ENCODE data around the gene TSSC4.

Gene TSSC4

DNA sequence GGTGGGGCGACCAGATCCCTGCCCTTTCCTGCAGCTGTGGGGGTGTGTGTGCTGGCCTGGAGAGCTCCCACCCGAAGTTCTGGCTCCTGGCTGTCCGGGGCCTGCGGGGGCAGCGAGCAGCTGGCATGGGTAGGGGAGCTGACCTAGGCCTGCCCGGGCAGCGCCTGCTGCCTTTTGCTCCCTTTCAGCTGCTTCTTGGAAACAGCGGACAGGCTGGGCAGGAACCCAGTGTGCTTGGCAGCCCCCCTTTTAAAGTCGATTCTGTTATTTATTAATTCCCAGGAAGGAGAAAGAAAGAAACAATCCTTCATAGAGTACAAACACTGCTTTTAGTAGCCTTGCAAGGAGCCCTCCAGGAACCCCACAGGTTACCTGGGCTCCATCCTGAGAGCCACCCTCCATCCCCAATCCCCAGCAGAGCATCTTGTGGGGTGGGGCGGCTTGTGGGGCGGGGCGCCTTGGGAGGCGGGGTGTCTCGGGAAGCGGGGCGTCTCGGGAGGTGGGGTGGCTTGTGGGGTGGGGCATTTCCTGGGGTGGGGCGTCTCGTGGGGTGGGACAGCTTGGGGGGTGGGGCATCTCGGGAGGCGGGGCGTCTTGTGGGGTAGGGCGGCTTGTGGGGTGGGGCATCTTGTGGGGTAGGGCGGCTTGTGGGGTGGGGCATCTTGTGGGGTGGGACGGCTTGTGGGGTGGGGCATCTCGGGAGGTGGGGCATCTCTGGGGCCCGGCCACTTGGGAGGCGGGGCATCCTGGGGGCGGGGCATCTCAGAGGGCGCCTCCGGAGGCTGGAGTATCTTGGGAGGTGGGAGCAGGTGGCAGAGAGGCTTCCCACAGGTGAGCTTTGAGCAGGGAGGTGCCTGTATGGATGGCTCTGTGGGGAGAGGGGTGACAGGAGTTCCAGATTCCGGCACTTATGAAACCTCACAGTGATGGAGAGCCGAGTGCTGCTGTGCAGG is 16.4 kb upstream of the TSSC4 start:
- H3K27ac ChIP-seq, result peak overlapping the region; percentile 94; the same call in 1 of the 2 replicates
- TF ChIP-seq, protein P1, sequence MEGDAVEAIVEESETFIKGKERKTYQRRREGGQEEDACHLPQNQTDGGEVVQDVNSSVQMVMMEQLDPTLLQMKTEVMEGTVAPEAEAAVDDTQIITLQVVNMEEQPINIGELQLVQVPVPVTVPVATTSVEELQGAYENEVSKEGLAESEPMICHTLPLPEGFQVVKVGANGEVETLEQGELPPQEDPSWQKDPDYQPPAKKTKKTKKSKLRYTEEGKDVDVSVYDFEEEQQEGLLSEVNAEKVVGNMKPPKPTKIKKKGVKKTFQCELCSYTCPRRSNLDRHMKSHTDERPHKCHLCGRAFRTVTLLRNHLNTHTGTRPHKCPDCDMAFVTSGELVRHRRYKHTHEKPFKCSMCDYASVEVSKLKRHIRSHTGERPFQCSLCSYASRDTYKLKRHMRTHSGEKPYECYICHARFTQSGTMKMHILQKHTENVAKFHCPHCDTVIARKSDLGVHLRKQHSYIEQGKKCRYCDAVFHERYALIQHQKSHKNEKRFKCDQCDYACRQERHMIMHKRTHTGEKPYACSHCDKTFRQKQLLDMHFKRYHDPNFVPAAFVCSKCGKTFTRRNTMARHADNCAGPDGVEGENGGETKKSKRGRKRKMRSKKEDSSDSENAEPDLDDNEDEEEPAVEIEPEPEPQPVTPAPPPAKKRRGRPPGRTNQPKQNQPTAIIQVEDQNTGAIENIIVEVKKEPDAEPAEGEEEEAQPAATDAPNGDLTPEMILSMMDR (conservative IDR thresholded peaks at IDR 0.05; ENCODE audit: low read depth, low read length), result no peak
- no peak overlapping the region for H3K9ac ChIP-seq
- H4K20me1 ChIP-seq (ENCODE audit: insufficient read depth), result no peaks in the 10 kb centered on the region
- peaks cover 46% of the 10 kb centered on the region for H3K4me1 ChIP-seq (ENCODE audit: low read depth, poor library complexity, severe bottlenecking)
- H3K27me3 ChIP-seq (ENCODE audit: insufficient read depth, low read depth), result peaks cover 8% of the 10 kb centered on the region
- peak overlapping the region; percentile 53 for H3K4me2 ChIP-seq
- H2AFZ ChIP-seq (ENCODE audit: low read depth), result 0 out of 2 replicates have a peak overlapping the region, but pooled peaks have one; percentile 62
- H3K79me2 ChIP-seq (ENCODE audit: insufficient read depth, low read depth), result no peaks in the 10 kb centered on the region
- no peak overlapping the region for H3K4me3 ChIP-seq (IDR thresholded peaks at IDR 0.05; ENCODE audit: insufficient read depth, low read depth, low read length)
- H3K36me3 ChIP-seq (ENCODE audit: insufficient read depth), result no peaks in the 10 kb centered on the region

DNA sequence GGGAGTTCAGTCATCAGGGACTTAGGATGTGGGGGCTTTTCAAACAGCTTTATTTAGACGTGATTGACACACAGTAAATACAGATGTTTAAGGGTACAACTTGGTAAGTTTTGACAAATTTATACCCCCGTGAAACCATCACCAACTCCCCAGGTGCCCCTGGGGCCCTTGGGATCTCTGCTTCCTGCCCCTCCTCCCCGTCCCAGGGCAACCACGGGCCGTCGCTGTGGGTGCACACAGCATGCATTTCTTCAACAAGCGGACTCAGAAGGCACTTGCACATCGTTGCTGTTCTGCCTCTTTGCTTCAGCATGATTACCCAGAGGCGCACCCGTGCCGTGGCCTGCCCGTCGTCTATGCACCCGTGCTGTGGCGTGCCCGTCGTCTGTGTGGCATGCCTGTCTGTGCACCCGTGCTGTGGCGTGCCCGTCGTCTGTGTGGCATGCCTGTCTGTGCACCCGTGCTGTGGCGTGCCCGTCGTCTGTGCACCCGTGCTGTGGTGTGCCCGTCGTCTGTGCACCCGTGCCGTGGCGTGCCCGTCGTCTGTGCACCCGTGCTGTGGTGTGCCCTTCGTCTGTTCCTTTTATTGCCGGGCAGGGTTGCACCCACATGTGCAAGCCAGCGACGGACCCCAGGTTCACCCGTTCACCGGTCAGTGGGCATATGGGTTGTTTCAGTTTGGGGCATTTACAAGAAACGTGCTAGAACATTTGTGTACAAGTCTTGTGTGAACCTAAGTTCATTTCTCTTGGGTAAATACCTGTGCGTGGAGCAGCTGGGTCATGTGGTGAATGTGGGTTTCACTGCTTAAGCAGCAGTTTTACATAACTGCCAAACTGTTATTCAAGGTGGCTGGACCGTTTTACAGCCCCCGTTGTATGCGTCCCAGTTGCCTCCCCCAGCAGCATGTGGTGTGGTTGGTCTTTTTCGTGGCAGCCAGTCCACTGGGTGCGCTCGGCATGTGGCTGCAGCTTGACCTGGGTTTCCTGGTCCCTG is 15.1 kb upstream of the TSSC4 start:
- TF ChIP-seq, protein P1 (conservative IDR thresholded peaks at IDR 0.05; ENCODE audit: low read depth, low read length), result no peak
- H3K4me3 ChIP-seq (IDR thresholded peaks at IDR 0.05; ENCODE audit: insufficient read depth, low read depth, low read length), result no peak overlapping the region
- H3K36me3 ChIP-seq (ENCODE audit: insufficient read depth), result no peaks in the 10 kb centered on the region
- H3K9ac ChIP-seq, result peak overlapping the region; percentile 71; the same call in 1 of the 2 replicates
- H3K4me1 ChIP-seq (ENCODE audit: low read depth, poor library complexity, severe bottlenecking), result peaks cover 53% of the 10 kb centered on the region
- peaks cover 8% of the 10 kb centered on the region for H3K27me3 ChIP-seq (ENCODE audit: insufficient read depth, low read depth)
- H4K20me1 ChIP-seq (ENCODE audit: insufficient read depth), result no peaks in the 10 kb centered on the region
- H3K27ac ChIP-seq, result peak overlapping the region; percentile 94
- H2AFZ ChIP-seq (ENCODE audit: low read depth), result peak overlapping the region; percentile 62
- H3K79me2 ChIP-seq (ENCODE audit: insufficient read depth, low read depth), result no peaks in the 10 kb centered on the region
- peak overlapping the region; percentile 53 for H3K4me2 ChIP-seq

DNA sequence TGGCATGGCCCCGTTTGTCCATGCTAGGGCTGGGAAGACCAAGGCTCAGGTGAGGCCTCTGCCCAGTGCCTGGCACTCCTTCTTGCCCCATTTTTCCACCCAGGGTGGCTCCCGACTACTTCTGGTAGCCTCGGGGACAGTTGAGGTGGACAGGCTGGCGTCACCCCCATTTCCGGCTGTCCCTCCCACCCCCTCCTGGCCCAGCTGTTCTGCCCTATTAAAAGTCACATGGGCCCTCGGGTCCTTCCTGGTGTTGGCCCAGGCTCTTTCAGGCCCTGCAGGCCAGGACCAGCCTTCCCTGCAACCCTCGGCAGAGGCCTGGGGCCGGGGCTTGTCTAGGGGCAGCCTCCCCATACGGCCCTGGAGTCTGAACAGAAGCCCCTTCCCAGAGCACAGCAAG is 14.0 kb upstream of the TSSC4 start:
- Histone ChIP-seq H3K27me3 (ENCODE audit: insufficient read depth, low read depth) (no peaks in the 10 kb centered on the region), H3K27ac (peak overlapping the region; percentile 94), H3K9ac (peak overlapping the region; percentile 71; the same call in 1 of the 2 replicates), H3K79me2 (ENCODE audit: insufficient read depth, low read depth) (no peaks in the 10 kb centered on the region), H3K4me2 (peak overlapping the region; percentile 53), H3K36me3 (ENCODE audit: insufficient read depth) (no peaks in the 10 kb centered on the region), H3K4me1 (ENCODE audit: low read depth, poor library complexity, severe bottlenecking) (peaks cover 53% of the 10 kb centered on the region), H3K4me3 (IDR thresholded peaks at IDR 0.05; ENCODE audit: insufficient read depth, low read depth, low read length) (no peak overlapping the region), H2AFZ (ENCODE audit: low read depth) (peak overlapping the region; percentile 58; the same call in 1 of the 2 replicates), H4K20me1 (ENCODE audit: insufficient read depth) (no peaks in the 10 kb centered on the region)
- TF ChIP-seq, protein P1 (conservative IDR thresholded peaks at IDR 0.05; ENCODE audit: low read depth, low read length), result no peak

DNA sequence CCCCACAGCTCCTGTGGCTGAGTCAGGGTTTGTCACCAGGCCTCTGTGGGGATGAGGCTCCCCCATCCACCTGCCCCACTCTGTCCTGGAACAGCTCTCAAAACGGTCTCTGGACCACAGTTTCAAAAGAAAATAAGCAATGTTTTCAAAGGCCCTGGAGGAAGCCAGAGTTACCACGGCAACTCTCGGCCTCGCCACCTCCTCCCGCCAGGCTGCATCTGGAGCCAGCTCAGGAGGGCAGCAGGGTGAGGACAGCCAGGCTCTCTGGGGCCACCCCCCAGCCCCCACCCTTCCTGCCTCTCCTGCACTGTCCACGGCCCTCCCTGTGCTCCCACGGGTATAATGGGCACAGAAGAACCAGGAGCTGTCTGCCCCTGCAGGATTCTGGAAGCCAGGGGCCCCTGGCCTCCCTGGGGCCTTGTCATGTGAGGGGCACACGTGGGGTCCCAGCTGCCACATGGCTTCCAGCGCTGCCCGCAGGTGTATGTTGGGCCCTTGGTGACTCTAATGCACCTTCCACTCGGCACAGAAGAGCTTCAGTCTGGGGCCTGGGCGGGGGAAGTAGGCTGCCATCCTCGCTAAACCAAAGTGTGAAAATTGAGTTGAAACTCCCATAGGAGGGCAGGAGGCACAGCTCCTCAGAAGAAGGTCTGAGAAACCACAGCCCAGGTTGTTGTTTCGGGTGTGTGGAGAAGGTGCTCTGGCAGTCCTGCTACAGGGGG is 13.1 kb upstream of the TSSC4 start:
- no peaks in the 10 kb centered on the region for H3K79me2 ChIP-seq (ENCODE audit: insufficient read depth, low read depth)
- H3K4me1 ChIP-seq (ENCODE audit: low read depth, poor library complexity, severe bottlenecking), result peaks cover 53% of the 10 kb centered on the region
- peak overlapping the region; percentile 94 for H3K27ac ChIP-seq
- peak overlapping the region; percentile 58 for H2AFZ ChIP-seq (ENCODE audit: low read depth)
- H4K20me1 ChIP-seq (ENCODE audit: insufficient read depth), result no peaks in the 10 kb centered on the region
- H3K4me2 ChIP-seq, result peak overlapping the region; percentile 53
- H3K4me3 ChIP-seq (IDR thresholded peaks at IDR 0.05; ENCODE audit: insufficient read depth, low read depth, low read length), result no peak overlapping the region
- peak overlapping the region; percentile 71 for H3K9ac ChIP-seq
- no peaks in the 10 kb centered on the region for H3K27me3 ChIP-seq (ENCODE audit: insufficient read depth, low read depth)
- H3K36me3 ChIP-seq (ENCODE audit: insufficient read depth), result no peaks in the 10 kb centered on the region
- TF ChIP-seq, protein P1 (conservative IDR thresholded peaks at IDR 0.05; ENCODE audit: low read depth, low read length), result no peak
